ENCODE data around the gene KRT9. TPM values are rescaled to one million over a fixed set of nuclear protein-coding genes. Genes with fewer than 3 reads are reported as not detected.

The KRT9 gene
- total and polyA plus RNA-seq, 2 donors (not counting 3 experiments of a cell fraction or from before 2014, with no cell fraction given), result not detected

DNA sequence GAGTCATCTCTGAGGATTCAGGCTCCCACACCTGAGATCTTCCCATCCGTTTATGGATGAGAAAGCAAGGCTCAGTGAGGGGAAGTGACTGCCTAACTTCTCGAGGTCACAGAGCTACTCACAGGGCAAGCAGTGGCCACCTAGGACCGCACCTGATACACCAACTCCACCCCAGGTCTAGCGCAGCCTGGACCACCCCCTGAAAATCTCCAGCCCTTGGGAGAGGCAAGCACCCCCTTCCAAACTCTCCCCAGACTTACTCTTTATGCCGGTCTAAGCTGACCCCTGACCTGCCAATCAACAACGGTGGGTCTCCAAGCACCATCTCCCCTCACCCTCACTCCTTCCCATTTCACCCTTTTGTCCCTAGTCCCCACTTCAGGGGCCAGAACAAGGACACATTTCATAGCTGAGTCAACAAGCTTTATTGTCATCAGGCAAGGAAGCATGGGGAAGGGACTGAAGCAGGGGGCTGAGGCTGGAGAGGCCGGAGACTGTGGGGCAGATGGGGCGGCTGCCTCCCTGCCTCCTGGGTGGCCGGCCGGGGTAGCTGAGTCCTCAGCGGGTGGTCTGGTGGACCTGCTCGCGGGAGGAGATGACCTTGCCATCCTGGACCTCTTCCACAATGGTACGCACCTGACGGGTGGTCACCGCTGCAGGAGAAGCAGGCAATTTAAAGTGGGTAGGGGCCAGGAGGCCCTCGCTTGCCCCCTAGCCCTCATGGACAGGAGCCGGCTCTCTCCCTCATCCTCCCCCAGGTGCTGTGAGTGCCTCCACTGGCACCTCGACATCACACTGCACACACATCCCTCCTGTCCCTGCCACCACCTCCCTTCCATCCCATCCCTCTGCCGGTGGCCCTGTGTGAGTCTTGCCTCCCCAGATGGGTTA is 47.4 kb upstream of the KRT9 start:
- Histone ChIP-seq H3K4me2 (ENCODE audit: insufficient read depth, low read length) (no peak overlapping the region), H3K36me3 (ENCODE audit: control insufficient read depth in 2 of 2, extremely low read depth in 1 of 2, insufficient read depth in 2 of 2, low read length in 2 of 2) (no peaks in the 10 kb centered on the region), H3K9me3 (replicated peaks; ENCODE audit: control insufficient read depth, insufficient read depth, low read length) (no peaks in the 10 kb centered on the region), H3K27ac (ENCODE audit: insufficient read depth, low read depth, low read length) (no peak overlapping the region), H3K4me3 (replicated peaks in 1 of 3; ENCODE audit: insufficient read depth in 1 of 3, low read depth in 1 of 3, low read length in 3 of 3) (no peak overlapping the region), H2AFZ (ENCODE audit: low read depth, low read length) (no peak overlapping the region), H3K79me2 (ENCODE audit: control insufficient read depth, insufficient read depth, low read length) (no peaks in the 10 kb centered on the region), H3K9me1 (replicated peaks; ENCODE audit: control insufficient read depth, extremely low read depth, insufficient read depth, low read length) (no peaks in the 10 kb centered on the region), H3K4me1 (ENCODE audit: control insufficient read depth, extremely low read depth, insufficient read depth, low read length) (no peaks in the 10 kb centered on the region), H3K9ac (replicated peaks; ENCODE audit: extremely low read depth, insufficient read depth, low read length) (no peak overlapping the region), H4K20me1 (replicated peaks; ENCODE audit: control insufficient read depth, extremely low read depth, insufficient read depth, low read length) (no peaks in the 10 kb centered on the region), H3K27me3 (ENCODE audit: control insufficient read depth in 2 of 2, insufficient read depth in 2 of 2, low read length in 2 of 2) (no peaks in the 10 kb centered on the region)
- DNase-seq (ENCODE audit: low read depth, low spot score) (no peak), FAIRE-seq (no peak)
- TF ChIP-seq FOS (IDR thresholded peaks at IDR 0.05; ENCODE audit: borderline replicate concordance, insufficient read depth, low read length) (no peak), MYC (IDR thresholded peaks at IDR 0.05; ENCODE audit: low read depth, low read length) (no peak), POLR2AphosphoS5 (IDR thresholded peaks at IDR 0.05; ENCODE audit: insufficient read depth, low read depth, low read length) (no peak), GATA2 (IDR thresholded peaks at IDR 0.05; ENCODE audit: insufficient read depth, insufficient read length, low read depth, low read length) (no peak), POLR2A (IDR thresholded peaks at IDR 0.05; ENCODE audit: low read depth, low read length) (no peak), EZH2 (IDR thresholded peaks at IDR 0.05; ENCODE audit: borderline replicate concordance, low read depth, low read length, severe bottlenecking) (no peak), JUN (IDR thresholded peaks at IDR 0.05; ENCODE audit: borderline replicate concordance, insufficient read depth, insufficient read length, low read depth) (no peak)
- TF ChIP-seq, protein P1, sequence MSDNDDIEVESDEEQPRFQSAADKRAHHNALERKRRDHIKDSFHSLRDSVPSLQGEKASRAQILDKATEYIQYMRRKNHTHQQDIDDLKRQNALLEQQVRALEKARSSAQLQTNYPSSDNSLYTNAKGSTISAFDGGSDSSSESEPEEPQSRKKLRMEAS (IDR thresholded peaks at IDR 0.05; ENCODE audit: insufficient read depth, insufficient read length), result no peak
- TF ChIP-seq, protein P2, sequence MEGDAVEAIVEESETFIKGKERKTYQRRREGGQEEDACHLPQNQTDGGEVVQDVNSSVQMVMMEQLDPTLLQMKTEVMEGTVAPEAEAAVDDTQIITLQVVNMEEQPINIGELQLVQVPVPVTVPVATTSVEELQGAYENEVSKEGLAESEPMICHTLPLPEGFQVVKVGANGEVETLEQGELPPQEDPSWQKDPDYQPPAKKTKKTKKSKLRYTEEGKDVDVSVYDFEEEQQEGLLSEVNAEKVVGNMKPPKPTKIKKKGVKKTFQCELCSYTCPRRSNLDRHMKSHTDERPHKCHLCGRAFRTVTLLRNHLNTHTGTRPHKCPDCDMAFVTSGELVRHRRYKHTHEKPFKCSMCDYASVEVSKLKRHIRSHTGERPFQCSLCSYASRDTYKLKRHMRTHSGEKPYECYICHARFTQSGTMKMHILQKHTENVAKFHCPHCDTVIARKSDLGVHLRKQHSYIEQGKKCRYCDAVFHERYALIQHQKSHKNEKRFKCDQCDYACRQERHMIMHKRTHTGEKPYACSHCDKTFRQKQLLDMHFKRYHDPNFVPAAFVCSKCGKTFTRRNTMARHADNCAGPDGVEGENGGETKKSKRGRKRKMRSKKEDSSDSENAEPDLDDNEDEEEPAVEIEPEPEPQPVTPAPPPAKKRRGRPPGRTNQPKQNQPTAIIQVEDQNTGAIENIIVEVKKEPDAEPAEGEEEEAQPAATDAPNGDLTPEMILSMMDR (IDR thresholded peaks at IDR 0.05; ENCODE audit: extremely low read depth in 1 of 2, insufficient read depth in 1 of 2, low read depth in 1 of 2, low read length in 2 of 2), result no peak
- ChIA-PET POLR2A (no interaction called here), CTCF (interaction anchor here (0.8 to 1.5 kb wide), 3 partner anchors 17 to 71 kb away, joined by 3 to 5 read pairs (median 3); no protein-coding TSS in a partner anchor)
- BruUV-seq (replicated peaks), result no TSS peak
- intact Hi-C loops (cut with micrococcal nuclease), result no loop called here
- dilution Hi-C loops (cut with MboI; ENCODE audit: extremely low pct_ligation_motif_present, low sequenced_read_pairs), result no loop called here

Measured in endothelial cell of umbilical vein (primary cell).